ENCODE results near the gene SMARCA5. TPM values are rescaled to one million over a fixed set of nuclear protein-coding genes. Genes with fewer than 3 reads are reported as not detected.
A peak's percentile ranks its signal among the peaks of the same experiment; 100 is the strongest.

Gene SMARCA5
- total and polyA plus RNA-seq, 3 donors from 2014 or later = 46.2 to 108 (median 82.8) TPM

GRCh38 chr4:143558823-143559756 is 45.6 kb downstream of the SMARCA5 start:
- Histone ChIP-seq H3K36me3 (ENCODE audit: low read depth, missing control alignments) (no peaks in the 10 kb centered on the region), H3K4me3 (peak overlapping the region; percentile 58 to 66), H3K27ac (peak overlapping the region; percentile 23 to 76), H3K27me3 (no peaks in the 10 kb centered on the region), H3K9me3 (no peaks in the 10 kb centered on the region), H3K4me1 (peaks cover 7% of the 10 kb centered on the region)
- intact Hi-C loops (cut with DNase I; ENCODE audit: low total_unique reads) = no loop called here
- WGBS, 2 donors = 3% methylated on average over 29 to 56 of the region's 57 CpGs
- TF ChIP-seq POLR2A (IDR thresholded peaks at IDR 0.05) (no peak), CTCF (IDR thresholded peaks at IDR 0.05) (peak; percentile 6 to 39 (median 23))
- DNase-seq = peak; percentile 85

- no peak for DNase-seq
- intact Hi-C loops (cut with DNase I; ENCODE audit: low total_unique reads) = no loop called here
- TF ChIP-seq CTCF (IDR thresholded peaks at IDR 0.05) (no peak), POLR2A (IDR thresholded peaks at IDR 0.05) (no peak)
- H3K27me3 ChIP-seq = no peaks in the 10 kb centered on the region
- peaks cover 7% of the 10 kb centered on the region for H3K4me1 ChIP-seq
- H3K27ac ChIP-seq = peak overlapping the region in 1 of 2 donors; percentile 76
- no peaks in the 10 kb centered on the region for H3K36me3 ChIP-seq (ENCODE audit: low read depth, missing control alignments)
- H3K9me3 ChIP-seq = no peaks in the 10 kb centered on the region
- WGBS, 2 donors = 47 to 51% methylated on average over 5 to 17 of the region's 17 CpGs
- H3K4me3 ChIP-seq = peak overlapping the region; percentile 58 to 66
These were observed 46.2 kb downstream of the SMARCA5 start for GRCh38 chr4:143559757-143560147.

- Histone ChIP-seq H3K4me1 (no peaks in the 10 kb centered on the region), H3K9me3 (no peaks in the 10 kb centered on the region), H3K27ac (no peak overlapping the region), H3K4me3 (no peak overlapping the region), H3K36me3 (ENCODE audit: low read depth, missing control alignments) (no peaks in the 10 kb centered on the region), H3K27me3 (no peaks in the 10 kb centered on the region)
- DNase-seq = no peak
- intact Hi-C loops (cut with DNase I; ENCODE audit: low total_unique reads) = no loop called here
- TF ChIP-seq POLR2A (IDR thresholded peaks at IDR 0.05) (no peak), CTCF (IDR thresholded peaks at IDR 0.05) (no peak)
- 91 to 97% methylated on average over 2 of the region's 2 CpGs for WGBS, 2 donors
These were observed 51.0 kb downstream of the SMARCA5 start for GRCh38 chr4:143564472-143564871.

- Histone ChIP-seq H3K36me3 (ENCODE audit: low read depth, missing control alignments) (no peaks in the 10 kb centered on the region), H3K27ac (no peak overlapping the region), H3K9me3 (no peaks in the 10 kb centered on the region), H3K27me3 (no peaks in the 10 kb centered on the region), H3K4me3 (no peak overlapping the region), H3K4me1 (no peaks in the 10 kb centered on the region)
- DNase-seq = no peak
- no peak for TF ChIP-seq CTCF (IDR thresholded peaks at IDR 0.05)
- TF ChIP-seq POLR2A (IDR thresholded peaks at IDR 0.05) = no peak
- intact Hi-C loops (cut with DNase I; ENCODE audit: low total_unique reads) = no loop called here
These were observed 61.8 kb downstream of the SMARCA5 start for GRCh38 chr4:143575331-143575730.
